ENCODE data around the gene MYLIP.

- TF ChIP-seq POLR2A (IDR thresholded peaks at IDR 0.05) (no peak), POLR2AphosphoS5 (IDR thresholded peaks at IDR 0.05) (no peak), EP300 (IDR thresholded peaks at IDR 0.05; ENCODE audit: low read depth) (no peak), CTCF (IDR thresholded peaks at IDR 0.05) (no peak)
Observed at GRCh38 chr6:16087386-16087785, 41.5 kb upstream of the MYLIP start.
